ENCODE data around the gene SLC6A18. TPM values are rescaled to one million over a fixed set of nuclear protein-coding genes. Genes with fewer than 3 reads are reported as not detected.

SLC6A18 gene
- total RNA-seq, 5 donors from 2014 or later (not counting 1 experiment from before 2014, with no cell fraction given) = not detected

DNA sequence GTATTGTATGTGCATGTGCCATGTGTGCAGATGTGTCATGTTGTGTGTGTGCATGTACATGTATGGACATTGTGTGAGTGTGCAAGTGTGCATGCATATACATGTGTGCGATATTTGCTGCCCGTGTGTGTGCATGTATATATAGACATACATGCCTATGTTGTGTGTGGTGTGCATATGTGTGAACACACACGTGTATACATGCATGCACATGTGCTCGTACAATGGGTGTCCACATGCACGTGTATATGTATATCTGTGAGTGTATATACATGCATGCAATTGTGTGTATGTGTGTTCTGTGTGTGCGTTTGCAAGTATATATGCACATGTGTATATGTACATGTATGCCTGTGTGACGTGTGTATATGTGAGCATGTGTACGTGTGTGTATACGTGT lies 3.0 kb upstream of the SLC6A18 start:
- Mint-ChIP-seq H3K27me3 (peaks cover 1 to 6% of the 10 kb centered on the region in 2 donors), H3K4me1 (no peaks in the 10 kb centered on the region), H3K4me3 (no peak overlapping the region), H3K27ac (no peak overlapping the region), H3K36me3 (no peaks in the 10 kb centered on the region), H3K9me3 (no peaks in the 10 kb centered on the region)
- H3K9me3 ChIP-seq = no peaks in the 10 kb centered on the region
- no peak overlapping the region for H3K27ac ChIP-seq (ENCODE audit: low read length)
- H3K27me3 ChIP-seq (replicated peaks in 1 of 2; ENCODE audit: control insufficient read depth in 2 of 2, extremely low read depth in 1 of 2, insufficient read depth in 2 of 2, low read length in 1 of 2) = peaks cover 0 to 32% of the 10 kb centered on the region in 2 experiments
- CTCF ChIA-PET = no interaction called here
- ATAC-seq (replicated peaks in 1 of 4) (no peak), DNase-seq (no peak)
- 96% methylated on average over 9 of the region's 9 CpGs for WGBS (ENCODE audit: insufficient coverage)
- no peaks in the 10 kb centered on the region for H3K36me3 ChIP-seq (ENCODE audit: control insufficient read depth in 2 of 2, extremely low read depth in 1 of 2, insufficient read depth in 1 of 2, low read length in 1 of 2)
- no peak overlapping the region for H3K4me3 ChIP-seq (ENCODE audit: control insufficient read depth in 1 of 2, extremely low read depth in 1 of 2, low read length in 1 of 2)
- peaks cover 0 to 6% of the 10 kb centered on the region in 2 experiments for H3K4me1 ChIP-seq (ENCODE audit: control insufficient read depth in 1 of 2, extremely low read depth in 1 of 2, insufficient read depth in 2 of 2, low read length in 2 of 2)
- POLR2A ChIA-PET = no interaction called here

DNA sequence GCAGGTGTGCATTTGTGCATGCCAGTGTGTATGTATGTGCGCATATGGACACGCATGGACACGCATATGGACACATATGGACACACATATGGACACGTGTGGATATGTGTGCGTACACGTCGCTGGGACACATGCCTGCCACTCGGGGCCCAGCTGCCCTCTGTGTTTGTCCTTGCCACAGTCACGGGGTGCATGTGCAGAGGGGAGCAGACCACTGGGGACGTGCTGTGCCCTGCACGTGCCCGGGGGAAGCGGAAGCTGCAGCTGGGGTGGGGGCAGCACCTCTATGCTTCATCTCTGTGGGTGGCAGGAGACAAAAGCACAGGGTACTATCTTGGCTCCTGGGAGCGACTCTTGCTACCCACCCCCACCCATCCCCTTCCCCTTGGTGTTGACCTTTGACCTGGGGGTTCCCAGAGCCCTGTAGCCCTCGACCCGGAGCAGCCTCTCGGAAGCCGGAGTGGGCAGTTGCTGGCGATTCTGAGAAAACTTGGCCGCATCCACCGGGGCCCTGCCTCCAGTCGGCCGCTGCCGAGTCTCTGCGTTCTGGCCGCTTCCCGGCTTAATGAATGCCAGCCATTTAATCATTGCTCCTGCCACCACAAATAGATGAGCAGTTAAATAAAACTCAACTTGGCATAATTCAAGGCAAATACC lies 2.4 kb upstream of the SLC6A18 start:
- no peaks in the 10 kb centered on the region for H3K36me3 ChIP-seq (ENCODE audit: control insufficient read depth in 2 of 2, extremely low read depth in 1 of 2, insufficient read depth in 1 of 2, low read length in 1 of 2)
- ATAC-seq (replicated peaks in 1 of 4) = no peak
- Mint-ChIP-seq H3K36me3 (no peaks in the 10 kb centered on the region), H3K4me3 (no peak overlapping the region), H3K27ac (no peak overlapping the region), H3K4me1 (peaks cover 0 to 3% (median 2%) of the 10 kb centered on the region in 3 donors), H3K27me3 (peaks cover 0 to 4% of the 10 kb centered on the region in 2 donors), H3K9me3 (no peaks in the 10 kb centered on the region)
- no peaks in the 10 kb centered on the region for H3K9me3 ChIP-seq
- peaks cover 0 to 2% of the 10 kb centered on the region in 2 experiments for H3K4me1 ChIP-seq (ENCODE audit: control insufficient read depth in 1 of 2, extremely low read depth in 1 of 2, insufficient read depth in 2 of 2, low read length in 2 of 2)
- H3K27me3 ChIP-seq (replicated peaks in 1 of 2; ENCODE audit: control insufficient read depth in 2 of 2, extremely low read depth in 1 of 2, insufficient read depth in 2 of 2, low read length in 1 of 2) = peaks cover 0 to 28% of the 10 kb centered on the region in 2 experiments
- DNase-seq = no peak
- 90% methylated on average over 27 of the region's 27 CpGs for WGBS (ENCODE audit: insufficient coverage)
- no peak overlapping the region for H3K4me3 ChIP-seq (ENCODE audit: control insufficient read depth in 1 of 2, extremely low read depth in 1 of 2, low read length in 1 of 2)
- H3K27ac ChIP-seq (ENCODE audit: low read length) = no peak overlapping the region
- CTCF ChIA-PET = interaction anchor here in 1 of 2 donors (0.5 kb wide), 1 partner anchor 21 kb away, joined by 3 read pairs; no protein-coding TSS in a partner anchor
- POLR2A ChIA-PET = no interaction called here

DNA sequence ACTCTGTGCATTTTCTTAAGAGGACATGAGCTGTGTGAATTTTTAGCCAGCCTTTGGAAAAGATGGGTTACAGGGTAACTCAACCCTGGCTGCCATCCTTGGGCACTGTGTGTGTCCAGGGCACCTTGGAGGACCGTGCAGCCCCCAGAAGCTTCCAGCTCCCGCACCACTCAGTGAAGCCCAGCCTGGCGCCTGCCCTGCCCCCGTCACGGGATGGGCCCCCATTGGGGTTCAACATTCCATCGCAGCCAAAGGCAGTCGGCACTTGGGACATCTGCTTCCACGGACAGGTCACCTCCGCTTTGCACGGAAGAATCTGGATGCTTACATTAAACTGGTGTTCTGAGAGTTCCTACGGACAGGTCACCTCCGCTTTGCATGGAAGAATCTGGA lies 1.9 kb upstream of the SLC6A18 start:
- H3K36me3 Mint-ChIP-seq = no peaks in the 10 kb centered on the region
- peaks cover 0 to 25% of the 10 kb centered on the region in 2 experiments for H3K27me3 ChIP-seq (replicated peaks in 1 of 2; ENCODE audit: control insufficient read depth in 2 of 2, extremely low read depth in 1 of 2, insufficient read depth in 2 of 2, low read length in 1 of 2)
- no peak overlapping the region for H3K27ac ChIP-seq (ENCODE audit: low read length)
- DNase-seq (no peak), ATAC-seq (replicated peaks in 1 of 4) (no peak)
- H3K9me3 ChIP-seq = no peaks in the 10 kb centered on the region
- no peak overlapping the region for H3K4me3 Mint-ChIP-seq
- POLR2A ChIA-PET = no interaction called here
- peaks cover 0 to under 1% of the 10 kb centered on the region in 2 donors for H3K27me3 Mint-ChIP-seq
- no peak overlapping the region for H3K27ac Mint-ChIP-seq
- no peaks in the 10 kb centered on the region for H3K4me1 ChIP-seq (ENCODE audit: control insufficient read depth in 1 of 2, extremely low read depth in 1 of 2, insufficient read depth in 2 of 2, low read length in 2 of 2)
- 93% methylated on average over 12 of the region's 12 CpGs for WGBS (ENCODE audit: insufficient coverage)
- CTCF ChIA-PET = interaction anchor here in 1 of 2 donors (0.5 kb wide), 1 partner anchor 21 kb away, joined by 3 read pairs; no protein-coding TSS in a partner anchor
- no peaks in the 10 kb centered on the region for H3K36me3 ChIP-seq (ENCODE audit: control insufficient read depth in 2 of 2, extremely low read depth in 1 of 2, insufficient read depth in 1 of 2, low read length in 1 of 2)
- no peak overlapping the region for H3K4me3 ChIP-seq (ENCODE audit: control insufficient read depth in 1 of 2, extremely low read depth in 1 of 2, low read length in 1 of 2)
- peaks cover 0 to 7% (median 6%) of the 10 kb centered on the region in 3 donors for H3K4me1 Mint-ChIP-seq
- H3K9me3 Mint-ChIP-seq = no peaks in the 10 kb centered on the region

DNA sequence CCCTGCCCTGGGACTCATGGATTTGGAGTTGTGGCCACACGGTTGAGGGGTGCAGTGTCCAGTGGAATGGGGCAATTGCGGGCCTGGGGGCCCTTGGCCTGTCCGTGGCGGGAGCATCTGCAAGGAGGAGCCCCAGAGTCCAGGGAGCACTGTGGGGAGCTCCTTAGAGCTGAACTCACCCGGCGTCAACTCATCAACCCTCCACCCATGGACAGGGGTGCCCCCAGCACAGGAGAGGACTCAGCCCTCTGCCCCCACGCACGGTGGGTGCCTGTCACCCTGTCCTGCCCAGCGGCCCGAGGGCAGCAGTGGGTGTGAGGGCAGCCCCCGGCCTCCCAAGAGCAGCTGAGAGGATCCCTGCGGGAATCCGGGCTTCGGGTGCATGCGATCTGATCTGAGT lies 550 bp upstream of the SLC6A18 start:
- no peak for ATAC-seq (replicated peaks in 1 of 4)
- H3K36me3 ChIP-seq (ENCODE audit: control insufficient read depth in 2 of 2, extremely low read depth in 1 of 2, insufficient read depth in 1 of 2, low read length in 1 of 2) = no peaks in the 10 kb centered on the region
- DNase-seq = no peak
- H3K9me3 ChIP-seq = no peaks in the 10 kb centered on the region
- 72% methylated on average over 5 of the region's 15 CpGs for WGBS (ENCODE audit: insufficient coverage)
- ChIA-PET POLR2A (no interaction called here), CTCF (no interaction called here)
- Mint-ChIP-seq H3K4me1 (peaks cover 0 to 7% (median 6%) of the 10 kb centered on the region in 3 donors), H3K9me3 (no peaks in the 10 kb centered on the region), H3K27me3 (peaks cover 4 to 12% of the 10 kb centered on the region in 2 donors), H3K36me3 (no peaks in the 10 kb centered on the region), H3K4me3 (no peak overlapping the region), H3K27ac (no peak overlapping the region)
- H3K27me3 ChIP-seq (replicated peaks in 1 of 2; ENCODE audit: control insufficient read depth in 2 of 2, extremely low read depth in 1 of 2, insufficient read depth in 2 of 2, low read length in 1 of 2) = peaks cover 0 to 30% of the 10 kb centered on the region in 2 experiments
- H3K4me3 ChIP-seq (ENCODE audit: control insufficient read depth in 1 of 2, extremely low read depth in 1 of 2, low read length in 1 of 2) = no peak overlapping the region
- H3K4me1 ChIP-seq (ENCODE audit: control insufficient read depth in 1 of 2, extremely low read depth in 1 of 2, insufficient read depth in 2 of 2, low read length in 2 of 2) = no peaks in the 10 kb centered on the region
- no peak overlapping the region for H3K27ac ChIP-seq (ENCODE audit: low read length)

DNA sequence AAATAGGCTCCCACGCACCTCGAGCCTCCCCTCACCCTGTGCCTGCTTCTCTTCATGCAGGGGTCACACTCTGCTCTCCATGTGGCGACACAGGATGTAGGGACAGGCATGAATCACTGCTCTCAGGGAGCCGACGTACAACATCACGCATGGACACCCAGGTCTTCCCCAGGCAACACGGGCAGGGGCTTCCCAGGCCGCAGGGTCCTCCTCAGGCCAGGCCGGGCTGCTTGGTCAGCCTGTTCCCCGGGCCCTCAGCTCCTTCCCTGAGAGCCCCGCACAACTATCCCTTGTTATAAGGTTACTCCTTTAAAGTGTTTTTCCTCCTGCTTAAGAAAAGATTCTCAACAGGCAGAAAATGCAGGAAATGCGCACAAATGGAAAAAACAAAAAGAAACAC lies 1.1 kb downstream of the SLC6A18 start:
- Mint-ChIP-seq H3K4me1 (peaks cover 0 to 7% (median 6%) of the 10 kb centered on the region in 3 donors), H3K4me3 (no peak overlapping the region), H3K36me3 (no peaks in the 10 kb centered on the region), H3K27me3 (peaks cover 9 to 20% of the 10 kb centered on the region in 2 donors), H3K9me3 (no peaks in the 10 kb centered on the region), H3K27ac (no peak overlapping the region)
- DNase-seq (no peak), ATAC-seq (replicated peaks in 1 of 4) (no peak)
- 85% methylated on average over 10 of the region's 12 CpGs for WGBS (ENCODE audit: insufficient coverage)
- H3K4me3 ChIP-seq (ENCODE audit: control insufficient read depth in 1 of 2, extremely low read depth in 1 of 2, low read length in 1 of 2) = no peak overlapping the region
- H3K9me3 ChIP-seq = no peaks in the 10 kb centered on the region
- H3K27me3 ChIP-seq (replicated peaks in 1 of 2; ENCODE audit: control insufficient read depth in 2 of 2, extremely low read depth in 1 of 2, insufficient read depth in 2 of 2, low read length in 1 of 2) = peaks cover 0 to 46% of the 10 kb centered on the region in 2 experiments
- H3K27ac ChIP-seq (ENCODE audit: low read length) = no peak overlapping the region
- ChIA-PET CTCF (no interaction called here), POLR2A (no interaction called here)
- H3K36me3 ChIP-seq (ENCODE audit: control insufficient read depth in 2 of 2, extremely low read depth in 1 of 2, insufficient read depth in 1 of 2, low read length in 1 of 2) = no peaks in the 10 kb centered on the region
- peaks cover 0 to 3% of the 10 kb centered on the region in 2 experiments for H3K4me1 ChIP-seq (ENCODE audit: control insufficient read depth in 1 of 2, extremely low read depth in 1 of 2, insufficient read depth in 2 of 2, low read length in 2 of 2)

DNA sequence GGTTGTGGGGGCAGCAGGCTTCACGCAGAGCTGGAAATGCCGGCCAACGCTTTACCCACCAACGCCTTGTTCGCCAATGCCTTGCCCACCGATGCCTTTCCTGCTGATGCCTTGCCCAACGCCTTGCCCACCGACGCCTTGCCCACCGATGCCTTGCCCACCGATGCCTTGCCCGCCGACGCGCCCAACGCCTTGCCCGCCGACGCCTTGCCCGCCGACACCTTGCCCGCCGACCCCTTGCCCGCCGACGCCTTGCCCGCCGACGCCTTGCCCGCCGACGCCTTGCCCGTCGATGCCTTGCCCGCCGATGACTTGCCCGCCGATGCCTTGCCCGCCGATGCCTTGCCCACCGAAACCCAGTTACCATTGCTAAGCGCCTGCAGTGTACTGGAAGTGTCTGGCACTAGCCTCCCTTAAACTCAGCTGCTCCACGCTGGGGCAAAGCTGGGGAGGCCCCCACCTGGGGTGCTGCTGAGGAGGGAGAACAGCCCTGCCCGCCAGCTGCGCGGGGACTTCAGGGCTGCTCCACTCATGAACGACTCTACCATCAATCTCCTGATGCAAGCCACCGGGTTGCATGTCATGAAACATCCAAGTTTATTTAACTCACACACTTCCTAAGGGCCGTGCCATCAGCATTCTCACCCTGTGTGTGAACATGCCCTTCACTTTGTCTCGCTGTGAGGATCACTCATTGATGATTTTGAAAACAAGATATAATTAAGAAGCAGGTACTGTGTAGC lies 1.8 kb downstream of the SLC6A18 start:
- H3K4me1 Mint-ChIP-seq = peaks cover 0 to 7% (median 6%) of the 10 kb centered on the region in 3 donors
- ATAC-seq (replicated peaks in 1 of 4) (no peak), DNase-seq (no peak)
- WGBS (ENCODE audit: insufficient coverage) = 92% methylated on average over 41 of the region's 50 CpGs
- no peak overlapping the region for H3K4me3 Mint-ChIP-seq
- Histone ChIP-seq H3K9me3 (no peaks in the 10 kb centered on the region), H3K36me3 (ENCODE audit: control insufficient read depth in 2 of 2, extremely low read depth in 1 of 2, insufficient read depth in 1 of 2, low read length in 1 of 2) (no peaks in the 10 kb centered on the region), H3K27me3 (replicated peaks in 1 of 2; ENCODE audit: control insufficient read depth in 2 of 2, extremely low read depth in 1 of 2, insufficient read depth in 2 of 2, low read length in 1 of 2) (peaks cover 0 to 50% of the 10 kb centered on the region in 2 experiments), H3K27ac (ENCODE audit: low read length) (no peak overlapping the region), H3K4me3 (ENCODE audit: control insufficient read depth in 1 of 2, extremely low read depth in 1 of 2, low read length in 1 of 2) (no peak overlapping the region), H3K4me1 (ENCODE audit: control insufficient read depth in 1 of 2, extremely low read depth in 1 of 2, insufficient read depth in 2 of 2, low read length in 2 of 2) (peaks cover 0 to 3% of the 10 kb centered on the region in 2 experiments)
- POLR2A ChIA-PET = no interaction called here
- CTCF ChIA-PET = no interaction called here
- H3K27me3 Mint-ChIP-seq = peaks cover 9 to 21% of the 10 kb centered on the region in 2 donors
- H3K36me3 Mint-ChIP-seq = no peaks in the 10 kb centered on the region
- H3K27ac Mint-ChIP-seq = no peak overlapping the region
- H3K9me3 Mint-ChIP-seq = no peaks in the 10 kb centered on the region

Measured in T-cell (primary cell).